ENCODE measurements around the gene DUSP15.

The DUSP15 gene

DNA sequence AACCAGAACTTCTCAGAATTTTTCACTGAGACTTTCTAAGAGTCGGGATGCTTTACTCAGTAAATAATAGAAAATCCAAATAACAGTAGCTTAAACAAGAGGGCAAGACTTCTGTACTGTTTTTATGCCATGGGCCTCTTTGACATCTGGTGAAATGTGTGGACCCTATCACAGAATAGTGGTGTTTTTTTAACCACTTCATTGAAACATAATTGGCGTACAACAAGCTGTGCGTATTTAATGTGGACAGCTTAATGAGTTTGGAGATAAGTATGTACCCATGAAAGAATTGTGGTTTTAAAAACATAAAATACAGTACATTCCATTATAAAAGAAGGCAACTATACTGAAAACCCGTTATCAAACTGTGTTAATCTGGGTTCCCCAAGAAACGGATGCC, 43.8 kb upstream of the DUSP15 start:
- no peak for ATAC-seq
- TF ChIP-seq TCF4 (CRISPR knock-in tag; IDR thresholded peaks at IDR 0.05; ENCODE audit: borderline replicate concordance) = no peak
- TF ChIP-seq, protein P1, sequence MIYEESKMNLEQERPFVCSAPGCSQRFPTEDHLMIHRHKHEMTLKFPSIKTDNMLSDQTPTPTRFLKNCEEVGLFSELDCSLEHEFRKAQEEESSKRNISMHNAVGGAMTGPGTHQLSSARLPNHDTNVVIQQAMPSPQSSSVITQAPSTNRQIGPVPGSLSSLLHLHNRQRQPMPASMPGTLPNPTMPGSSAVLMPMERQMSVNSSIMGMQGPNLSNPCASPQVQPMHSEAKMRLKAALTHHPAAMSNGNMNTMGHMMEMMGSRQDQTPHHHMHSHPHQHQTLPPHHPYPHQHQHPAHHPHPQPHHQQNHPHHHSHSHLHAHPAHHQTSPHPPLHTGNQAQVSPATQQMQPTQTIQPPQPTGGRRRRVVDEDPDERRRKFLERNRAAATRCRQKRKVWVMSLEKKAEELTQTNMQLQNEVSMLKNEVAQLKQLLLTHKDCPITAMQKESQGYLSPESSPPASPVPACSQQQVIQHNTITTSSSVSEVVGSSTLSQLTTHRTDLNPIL (CRISPR knock-in tag; IDR thresholded peaks at IDR 0.05; ENCODE audit: low read depth) = no peak
- TF ChIP-seq OSR1 (CRISPR knock-in tag; IDR thresholded peaks at IDR 0.05) = no peak
- no peak for TF ChIP-seq BACH2 (CRISPR knock-in tag; IDR thresholded peaks at IDR 0.05; ENCODE audit: borderline replicate concordance)
- TF ChIP-seq ZFP30 (CRISPR knock-in tag; IDR thresholded peaks at IDR 0.05) = no peak
- TF ChIP-seq ESRRG (CRISPR knock-in tag; IDR thresholded peaks at IDR 0.05) = no peak
- TF ChIP-seq SNAI2 (CRISPR knock-in tag; IDR thresholded peaks at IDR 0.05) = no peak
- TF ChIP-seq, protein P2, sequence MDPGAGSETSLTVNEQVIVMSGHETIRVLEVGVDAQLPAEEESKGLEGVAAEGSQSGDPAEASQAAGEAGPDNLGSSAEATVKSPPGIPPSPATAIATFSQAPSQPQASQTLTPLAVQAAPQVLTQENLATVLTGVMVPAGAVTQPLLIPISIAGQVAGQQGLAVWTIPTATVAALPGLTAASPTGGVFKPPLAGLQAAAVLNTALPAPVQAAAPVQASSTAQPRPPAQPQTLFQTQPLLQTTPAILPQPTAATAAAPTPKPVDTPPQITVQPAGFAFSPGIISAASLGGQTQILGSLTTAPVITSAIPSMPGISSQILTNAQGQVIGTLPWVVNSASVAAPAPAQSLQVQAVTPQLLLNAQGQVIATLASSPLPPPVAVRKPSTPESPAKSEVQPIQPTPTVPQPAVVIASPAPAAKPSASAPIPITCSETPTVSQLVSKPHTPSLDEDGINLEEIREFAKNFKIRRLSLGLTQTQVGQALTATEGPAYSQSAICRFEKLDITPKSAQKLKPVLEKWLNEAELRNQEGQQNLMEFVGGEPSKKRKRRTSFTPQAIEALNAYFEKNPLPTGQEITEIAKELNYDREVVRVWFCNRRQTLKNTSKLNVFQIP (CRISPR knock-in tag; IDR thresholded peaks at IDR 0.05; ENCODE audit: borderline replicate concordance, low read depth) = no peak
- TF ChIP-seq ZC3H10 (CRISPR knock-in tag; IDR thresholded peaks at IDR 0.05) = no peak
- TF ChIP-seq ZNF70 (CRISPR knock-in tag; IDR thresholded peaks at IDR 0.05) = no peak
- TF ChIP-seq TOX (CRISPR knock-in tag; IDR thresholded peaks at IDR 0.05; ENCODE audit: borderline replicate concordance) = no peak
- TF ChIP-seq, protein P3, sequence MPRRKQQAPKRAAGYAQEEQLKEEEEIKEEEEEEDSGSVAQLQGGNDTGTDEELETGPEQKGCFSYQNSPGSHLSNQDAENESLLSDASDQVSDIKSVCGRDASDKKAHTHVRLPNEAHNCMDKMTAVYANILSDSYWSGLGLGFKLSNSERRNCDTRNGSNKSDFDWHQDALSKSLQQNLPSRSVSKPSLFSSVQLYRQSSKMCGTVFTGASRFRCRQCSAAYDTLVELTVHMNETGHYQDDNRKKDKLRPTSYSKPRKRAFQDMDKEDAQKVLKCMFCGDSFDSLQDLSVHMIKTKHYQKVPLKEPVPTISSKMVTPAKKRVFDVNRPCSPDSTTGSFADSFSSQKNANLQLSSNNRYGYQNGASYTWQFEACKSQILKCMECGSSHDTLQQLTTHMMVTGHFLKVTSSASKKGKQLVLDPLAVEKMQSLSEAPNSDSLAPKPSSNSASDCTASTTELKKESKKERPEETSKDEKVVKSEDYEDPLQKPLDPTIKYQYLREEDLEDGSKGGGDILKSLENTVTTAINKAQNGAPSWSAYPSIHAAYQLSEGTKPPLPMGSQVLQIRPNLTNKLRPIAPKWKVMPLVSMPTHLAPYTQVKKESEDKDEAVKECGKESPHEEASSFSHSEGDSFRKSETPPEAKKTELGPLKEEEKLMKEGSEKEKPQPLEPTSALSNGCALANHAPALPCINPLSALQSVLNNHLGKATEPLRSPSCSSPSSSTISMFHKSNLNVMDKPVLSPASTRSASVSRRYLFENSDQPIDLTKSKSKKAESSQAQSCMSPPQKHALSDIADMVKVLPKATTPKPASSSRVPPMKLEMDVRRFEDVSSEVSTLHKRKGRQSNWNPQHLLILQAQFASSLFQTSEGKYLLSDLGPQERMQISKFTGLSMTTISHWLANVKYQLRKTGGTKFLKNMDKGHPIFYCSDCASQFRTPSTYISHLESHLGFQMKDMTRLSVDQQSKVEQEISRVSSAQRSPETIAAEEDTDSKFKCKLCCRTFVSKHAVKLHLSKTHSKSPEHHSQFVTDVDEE (CRISPR knock-in tag; IDR thresholded peaks at IDR 0.05) = no peak
- TF ChIP-seq ZNF8 (CRISPR knock-in tag; IDR thresholded peaks at IDR 0.05) = no peak
- TF ChIP-seq GLIS3 (CRISPR knock-in tag; IDR thresholded peaks at IDR 0.05) = no peak
- TF ChIP-seq PPARA (CRISPR knock-in tag; IDR thresholded peaks at IDR 0.05; ENCODE audit: borderline replicate concordance) = no peak
- TF ChIP-seq, protein P4, sequence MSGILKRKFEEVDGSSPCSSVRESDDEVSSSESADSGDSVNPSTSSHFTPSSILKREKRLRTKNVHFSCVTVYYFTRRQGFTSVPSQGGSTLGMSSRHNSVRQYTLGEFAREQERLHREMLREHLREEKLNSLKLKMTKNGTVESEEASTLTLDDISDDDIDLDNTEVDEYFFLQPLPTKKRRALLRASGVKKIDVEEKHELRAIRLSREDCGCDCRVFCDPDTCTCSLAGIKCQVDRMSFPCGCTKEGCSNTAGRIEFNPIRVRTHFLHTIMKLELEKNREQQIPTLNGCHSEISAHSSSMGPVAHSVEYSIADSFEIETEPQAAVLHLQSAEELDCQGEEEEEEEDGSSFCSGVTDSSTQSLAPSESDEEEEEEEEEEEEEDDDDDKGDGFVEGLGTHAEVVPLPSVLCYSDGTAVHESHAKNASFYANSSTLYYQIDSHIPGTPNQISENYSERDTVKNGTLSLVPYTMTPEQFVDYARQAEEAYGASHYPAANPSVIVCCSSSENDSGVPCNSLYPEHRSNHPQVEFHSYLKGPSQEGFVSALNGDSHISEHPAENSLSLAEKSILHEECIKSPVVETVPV (CRISPR knock-in tag; IDR thresholded peaks at IDR 0.05) = no peak
- TF ChIP-seq, protein P5, sequence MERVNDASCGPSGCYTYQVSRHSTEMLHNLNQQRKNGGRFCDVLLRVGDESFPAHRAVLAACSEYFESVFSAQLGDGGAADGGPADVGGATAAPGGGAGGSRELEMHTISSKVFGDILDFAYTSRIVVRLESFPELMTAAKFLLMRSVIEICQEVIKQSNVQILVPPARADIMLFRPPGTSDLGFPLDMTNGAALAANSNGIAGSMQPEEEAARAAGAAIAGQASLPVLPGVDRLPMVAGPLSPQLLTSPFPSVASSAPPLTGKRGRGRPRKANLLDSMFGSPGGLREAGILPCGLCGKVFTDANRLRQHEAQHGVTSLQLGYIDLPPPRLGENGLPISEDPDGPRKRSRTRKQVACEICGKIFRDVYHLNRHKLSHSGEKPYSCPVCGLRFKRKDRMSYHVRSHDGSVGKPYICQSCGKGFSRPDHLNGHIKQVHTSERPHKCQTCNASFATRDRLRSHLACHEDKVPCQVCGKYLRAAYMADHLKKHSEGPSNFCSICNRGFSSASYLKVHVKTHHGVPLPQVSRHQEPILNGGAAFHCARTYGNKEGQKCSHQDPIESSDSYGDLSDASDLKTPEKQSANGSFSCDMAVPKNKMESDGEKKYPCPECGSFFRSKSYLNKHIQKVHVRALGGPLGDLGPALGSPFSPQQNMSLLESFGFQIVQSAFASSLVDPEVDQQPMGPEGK (CRISPR knock-in tag; IDR thresholded peaks at IDR 0.05; ENCODE audit: borderline replicate concordance) = no peak
- TF ChIP-seq ZFP3 (CRISPR knock-in tag; IDR thresholded peaks at IDR 0.05) = no peak

DNA sequence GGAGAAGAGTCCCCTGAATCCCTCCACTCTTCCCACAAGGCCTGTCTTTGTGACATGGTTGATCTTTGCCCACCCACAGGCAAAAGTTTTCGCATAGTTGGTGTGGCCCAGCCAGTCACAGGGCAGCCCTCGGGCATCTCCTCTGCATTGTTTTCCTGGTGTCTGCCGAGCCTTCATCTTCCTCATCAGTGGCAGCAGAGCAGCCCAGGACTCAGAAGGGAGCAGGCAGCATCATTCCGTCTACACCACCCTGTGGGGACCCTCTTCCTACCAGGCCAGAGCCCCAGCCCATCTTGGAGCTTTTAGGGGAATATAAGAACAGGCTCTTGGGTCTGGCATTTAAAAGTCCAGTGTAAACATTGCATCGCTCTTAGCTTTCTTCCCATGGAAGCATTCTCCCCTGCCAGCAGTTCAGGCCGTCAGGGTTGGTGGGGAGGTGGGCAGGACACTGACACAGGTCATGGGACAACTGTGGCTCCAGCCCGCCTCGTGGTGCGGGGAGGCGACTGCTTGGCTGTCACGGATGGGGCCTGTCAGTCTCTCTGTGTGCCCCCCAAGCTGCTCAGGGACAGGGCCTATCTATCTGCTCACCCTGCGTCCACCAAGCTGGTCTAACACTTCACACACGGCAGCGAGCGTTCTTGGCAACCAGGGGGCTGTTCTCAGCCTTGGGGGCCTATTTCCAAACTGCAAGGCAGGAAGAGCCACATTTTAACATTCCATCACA, 43.3 kb upstream of the DUSP15 start:
- TF ChIP-seq, protein P4 (CRISPR knock-in tag; IDR thresholded peaks at IDR 0.05) = no peak
- TF ChIP-seq ESRRG (CRISPR knock-in tag; IDR thresholded peaks at IDR 0.05) = no peak
- no peak for TF ChIP-seq TCF4 (CRISPR knock-in tag; IDR thresholded peaks at IDR 0.05; ENCODE audit: borderline replicate concordance)
- no peak for TF ChIP-seq TOX (CRISPR knock-in tag; IDR thresholded peaks at IDR 0.05; ENCODE audit: borderline replicate concordance)
- TF ChIP-seq, protein P3 (CRISPR knock-in tag; IDR thresholded peaks at IDR 0.05) = no peak
- TF ChIP-seq RARB (CRISPR knock-in tag; IDR thresholded peaks at IDR 0.05) = no peak
- no peak for TF ChIP-seq ZFP30 (CRISPR knock-in tag; IDR thresholded peaks at IDR 0.05)
- TF ChIP-seq ZNF8 (CRISPR knock-in tag; IDR thresholded peaks at IDR 0.05) = no peak
- no peak for TF ChIP-seq BACH2 (CRISPR knock-in tag; IDR thresholded peaks at IDR 0.05; ENCODE audit: borderline replicate concordance)
- no peak for TF ChIP-seq ISL1 (CRISPR knock-in tag; IDR thresholded peaks at IDR 0.05)
- no peak for TF ChIP-seq ZC3H10 (CRISPR knock-in tag; IDR thresholded peaks at IDR 0.05)
- TF ChIP-seq, protein P1 (CRISPR knock-in tag; IDR thresholded peaks at IDR 0.05; ENCODE audit: low read depth) = no peak
- TF ChIP-seq OSR1 (CRISPR knock-in tag; IDR thresholded peaks at IDR 0.05) = no peak
- TF ChIP-seq ZFP3 (CRISPR knock-in tag; IDR thresholded peaks at IDR 0.05) = no peak
- no peak for TF ChIP-seq ZNF565 (CRISPR knock-in tag; conservative IDR thresholded peaks at IDR 0.05; ENCODE audit: low read depth)
- TF ChIP-seq PPARA (CRISPR knock-in tag; IDR thresholded peaks at IDR 0.05; ENCODE audit: borderline replicate concordance) = no peak
- ATAC-seq = no peak

All from SK-N-SH treated with all-trans-retinoic acid at 6 μM for 48 hours (cell line).